ENCODE data around the gene FKBP10. TPM values are rescaled to one million over a fixed set of nuclear protein-coding genes. Genes with fewer than 3 reads are reported as not detected.

FKBP10 gene
- total and polyA plus RNA-seq, 9 of the 15 experiments (the other 6 are each of a cell fraction or from before 2014, with no cell fraction given): 0.03 to 3.0 (median 1.4) TPM; not detected in 1

DNA sequence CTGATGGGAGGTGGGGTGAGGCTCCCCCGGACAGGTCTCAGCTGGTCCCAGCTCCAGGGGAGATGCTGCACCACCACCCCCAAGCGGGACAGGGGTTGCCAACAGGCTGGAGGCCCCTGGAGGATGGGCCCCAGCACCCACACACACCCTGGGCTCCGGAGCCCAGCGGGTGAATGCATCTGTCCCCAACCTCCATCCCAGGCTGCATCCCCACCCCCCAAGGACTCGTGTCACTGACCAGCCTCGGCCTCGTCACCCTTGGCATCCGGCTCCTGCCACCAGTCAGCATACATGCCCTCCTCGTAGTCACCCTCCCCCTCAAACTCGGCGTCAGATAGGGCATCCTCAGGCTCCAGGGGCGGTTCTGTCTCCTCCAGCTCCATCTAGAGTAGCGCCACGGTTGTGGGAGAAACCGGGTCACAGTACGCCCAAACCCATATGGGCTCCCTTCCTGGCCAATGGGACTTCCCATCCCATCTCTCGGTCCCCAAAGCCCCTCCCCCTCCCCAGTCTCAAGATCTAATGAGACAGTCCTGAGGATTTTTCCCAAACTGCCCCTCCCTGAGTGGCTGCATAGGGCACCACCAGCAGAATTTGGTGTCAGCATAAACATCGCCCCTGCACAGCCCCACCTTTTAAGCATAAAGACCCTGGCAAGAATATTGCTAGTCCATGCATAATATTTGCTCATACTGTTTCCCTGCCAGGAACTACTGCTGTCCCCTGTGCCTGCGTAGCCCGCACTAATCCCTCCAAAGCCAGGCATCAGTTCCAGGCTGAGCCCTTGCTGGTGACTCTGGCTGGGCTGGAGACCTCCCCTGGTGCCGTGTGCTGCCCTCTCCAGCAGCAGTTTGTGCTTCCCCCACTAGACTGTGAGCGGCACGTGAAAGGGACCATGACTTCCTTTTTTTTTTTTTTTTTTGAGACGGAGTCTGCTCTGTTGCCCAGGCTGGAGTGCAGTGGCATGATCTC lies 9.5 kb upstream of the FKBP10 start:
- Histone ChIP-seq H3K27ac (ENCODE audit: extremely low read depth, low read depth, low read length) (no peak overlapping the region), H3K79me2 (ENCODE audit: control insufficient read depth, insufficient read depth, low read length) (no peaks in the 10 kb centered on the region), H3K9me3 (replicated peaks; ENCODE audit: control insufficient read depth, insufficient read depth, low read depth, low read length) (no peaks in the 10 kb centered on the region), H4K20me1 (replicated peaks; ENCODE audit: control insufficient read depth, insufficient read depth, low read length) (no peaks in the 10 kb centered on the region), H2AFZ (ENCODE audit: low read depth, low read length) (no peak overlapping the region; the same call in 1 of the 2 replicates), H3K36me3 (ENCODE audit: control insufficient read depth, insufficient read depth, low read length) (no peaks in the 10 kb centered on the region), H3K9me1 (ENCODE audit: control insufficient read depth, insufficient read depth, low read length) (no peaks in the 10 kb centered on the region), H3K4me1 (replicated peaks in 1 of 2; ENCODE audit: control insufficient read depth in 2 of 2, insufficient read depth in 2 of 2, low read length in 2 of 2) (peaks cover 9 to 29% of the 10 kb centered on the region in 2 experiments), H3K4me2 (ENCODE audit: insufficient read depth, low read length) (no peak overlapping the region; the same call in 1 of the 2 replicates), H3K4me3 (no peak overlapping the region), H3K9ac (ENCODE audit: insufficient read depth in 1 of 2, low read depth in 2 of 2, low read length in 2 of 2) (peak overlapping the region in 1 of 2 experiments; percentile 87; a peak in 2 of 4 replicates), H3K27me3 (ENCODE audit: control insufficient read depth in 2 of 2, insufficient read depth in 2 of 2, low read length in 2 of 2) (no peaks in the 10 kb centered on the region; a peak in 1 of 5 replicates)
- no peak for FAIRE-seq
- BruUV-seq (replicated peaks): no TSS peak
- ATAC-seq: no peak
- 24% methylated on average over 20 of the region's 24 CpGs for WGBS (ENCODE audit: insufficient coverage, low coverage, missing lambda C conversion rate)
- intact Hi-C loops (cut with micrococcal nuclease) (loop anchor here (10.0 kb wide), 1 partner anchor 81 kb away; no protein-coding TSS in a partner anchor), in situ Hi-C loops (cut with MboI) (loop anchor here (5.0 kb wide), 1 partner anchor 66 kb away; no protein-coding TSS in a partner anchor)
- DNase-seq (ENCODE audit: extremely low read depth in 1 of 4, low spot score in 3 of 4): no peak
- CTCF ChIA-PET (ENCODE audit: low intra/inter-chr PET ratio): interaction anchor here (1.4 kb wide), 1 partner anchor 65 kb away, joined by 4 read pairs; no protein-coding TSS in a partner anchor
- TF ChIP-seq ZNF584 (CRISPR knock-in tag; IDR thresholded peaks at IDR 0.05; ENCODE audit: low read depth) (no peak), ZNF212 (CRISPR knock-in tag; IDR thresholded peaks at IDR 0.05) (no peak), SPI1 (IDR thresholded peaks at IDR 0.05; ENCODE audit: borderline replicate concordance, low read depth, low read length) (peak; percentile 51; the same call in 1 of the 2 replicates), EZH2 (IDR thresholded peaks at IDR 0.05; ENCODE audit: borderline replicate concordance, low read depth, low read length) (no peak), HDAC1 (IDR thresholded peaks at IDR 0.05) (no peak), BHLHE40 (IDR thresholded peaks at IDR 0.05; ENCODE audit: low read length) (peak; percentile 82), ZNF384 (IDR thresholded peaks at IDR 0.05; ENCODE audit: low read depth, low read length) (peak; percentile 76)
- POLR2A ChIA-PET: interaction anchor here (0.6 to 1.1 kb wide), 3 partner anchors 14 to 89 kb away, joined by 3 read pairs; no protein-coding TSS in a partner anchor

Measured in K562 (cell line).